Measurements from ENCODE around the gene WDR5.

GRCh38 chr9:134161647-134162046 is 25.8 kb downstream of the WDR5 start:
- no peak for TF ChIP-seq POLR2AphosphoS5 (IDR thresholded peaks at IDR 0.05)
- TF ChIP-seq CTCF (IDR thresholded peaks at IDR 0.05): no peak

Data from breast epithelium (tissue), 3 donors.